Erythroblast (primary cell): ENCODE measurements around the gene SRP14.
A peak's percentile ranks its signal among the peaks of the same experiment; 100 is the strongest.
"Not testable (repeated sequence)": the region's sequence is repeated elsewhere in the genome, so short reads cannot be mapped to it uniquely, and the experiment has no call there.

Experiments used
- DNase-seq, 2 experiments: peaks; one replicate each; lab custom pipeline; 2025; lab: John Stamatoyannopoulos, UW
- GATA1 ChIP-seq: IDR thresholded peaks from 2 replicates; pipeline ENCODE4 v1.6.1; 2011; ENCODE audit warnings: low read depth, mild to moderate bottlenecking, control low read depth, low read length, moderate library complexity
- POLR2A ChIP-seq: IDR thresholded peaks from 2 replicates; pipeline ENCODE4 v1.6.1; 2011; ENCODE audit warnings: mild to moderate bottlenecking, low read length

SRP14 gene

GRCh38 chr15:40006003-40006402 lies 33.0 kb downstream of the SRP14 start:
- no peak for DNase-seq
- no peak for TF ChIP-seq POLR2A
- no peak for TF ChIP-seq GATA1

GRCh38 chr15:40003116-40003916 lies 35.7 kb downstream of the SRP14 start:
- no peak for DNase-seq

GRCh38 chr15:40002295-40002694 lies 36.7 kb downstream of the SRP14 start:
- TF ChIP-seq POLR2A, result no peak

More at GRCh38 chr15:40003116-40003916, 35.7 kb downstream of the SRP14 start:
- TF ChIP-seq POLR2A (no peak), GATA1 (no peak)

GRCh38 chr15:39999538-40000200 lies 39.3 kb downstream of the SRP14 start:
- TF ChIP-seq GATA1 (no peak), POLR2A (no peak)
- no peak for DNase-seq

More at GRCh38 chr15:40002295-40002694, 36.7 kb downstream of the SRP14 start:
- DNase-seq, result peak; percentile 12 to 51

- no peak for DNase-seq
Measured at GRCh38 chr15:39998511-39999077, 40.4 kb downstream of the SRP14 start.

GRCh38 chr15:39997639-39998038 lies 41.3 kb downstream of the SRP14 start:
- DNase-seq, result no peak
- TF ChIP-seq GATA1 (no peak), POLR2A (no peak)

More at GRCh38 chr15:39998511-39999077, 40.4 kb downstream of the SRP14 start:
- no peak for TF ChIP-seq POLR2A
- no peak for TF ChIP-seq GATA1

- TF ChIP-seq POLR2A (no peak), GATA1 (no peak)
- no peak for DNase-seq
Measured at GRCh38 chr15:39997031-39997430, 42.0 kb downstream of the SRP14 start.

- not testable (repeated sequence) for DNase-seq
Measured at GRCh38 chr15:39996228-39996627, 42.8 kb downstream of the SRP14 start.

- DNase-seq, result not testable (repeated sequence)
Measured at GRCh38 chr15:39992953-39993352, 46.0 kb downstream of the SRP14 start.

- DNase-seq, result no peak
- TF ChIP-seq POLR2A (no peak), GATA1 (no peak)
Measured at GRCh38 chr15:39990706-39991105, 48.3 kb downstream of the SRP14 start.

GRCh38 chr15:39987821-39988220 lies 51.2 kb downstream of the SRP14 start:
- no peak for DNase-seq
- TF ChIP-seq POLR2A (no peak), GATA1 (no peak)
